ENCODE data around the gene THSD7B. TPM values are rescaled to one million over a fixed set of nuclear protein-coding genes. Genes with fewer than 3 reads are reported as not detected.

THSD7B gene
- total and polyA plus RNA-seq, 2 experiments from 2014 or later, result 0.86 to 3.8 TPM

GRCh38 chr2:137693534-137693933, 928.2 kb downstream of the THSD7B start:
- H3K4me3 Mint-ChIP-seq, result no peak overlapping the region
- no peaks in the 10 kb centered on the region for H3K27me3 Mint-ChIP-seq (ENCODE audit: insufficient read depth, low read depth, poor library complexity)
- Histone ChIP-seq H3K79me2 (replicated peaks; ENCODE audit: insufficient read depth) (no peaks in the 10 kb centered on the region), H3F3A (replicated peaks; ENCODE audit: low read depth) (no peaks in the 10 kb centered on the region), H3K36me3 (ENCODE audit: insufficient read depth) (no peaks in the 10 kb centered on the region), H3K4me3 (no peak overlapping the region), H3K4me1 (ENCODE audit: insufficient read depth) (no peaks in the 10 kb centered on the region), H4K20me1 (replicated peaks; ENCODE audit: insufficient read depth) (no peaks in the 10 kb centered on the region), H3K9me2 (ENCODE audit: insufficient read depth) (0 out of 2 replicates have a peak, but pooled peaks cover 8% of the 10 kb centered on the region), H2AFZ (no peak overlapping the region), H3K27ac (ENCODE audit: low read depth) (no peak overlapping the region), H3K4me2 (no peak overlapping the region), H3K27me3 (ENCODE audit: insufficient read depth) (no peaks in the 10 kb centered on the region)
- no peak overlapping the region for H3K27ac Mint-ChIP-seq
- no peaks in the 10 kb centered on the region; the same call in 2 of the 3 replicates for H3K9me3 Mint-ChIP-seq
- H3K4me1 Mint-ChIP-seq, result peaks cover 3% of the 10 kb centered on the region; the same call in 2 of the 3 replicates
- ATAC-seq (no peak), DNase-seq (ENCODE audit: low spot score) (no peak)
- peaks cover 2% of the 10 kb centered on the region; the same call in 1 of the 3 replicates for H3K36me3 Mint-ChIP-seq (ENCODE audit: low read depth)
- TF ChIP-seq REST (IDR thresholded peaks at IDR 0.05; ENCODE audit: unreplicated experiment), result no peak
- TF ChIP-seq JUNB (IDR thresholded peaks at IDR 0.05; ENCODE audit: unreplicated experiment), result no peak
- TF ChIP-seq EZH2phosphoT487 (IDR thresholded peaks at IDR 0.05; ENCODE audit: unreplicated experiment), result no peak
- TF ChIP-seq ZNF462 (CRISPR knock-in tag; IDR thresholded peaks at IDR 0.05), result no peak
- no peak for TF ChIP-seq EZH2 (IDR thresholded peaks at IDR 0.05; ENCODE audit: low read depth, unreplicated experiment)
- no peak for TF ChIP-seq ETS1 (IDR thresholded peaks at IDR 0.05)
